Pancreas (tissue), 10 donors: Measurements from ENCODE around the gene SETBP1. TPM values are rescaled to one million over a fixed set of nuclear protein-coding genes. Genes with fewer than 3 reads are reported as not detected.

ENCODE experiments used
- ATAC-seq, 4 donors: fragments of 200-7000 bp; cut with Tn5 transposase; one replicate each; pipeline versions ENCODE4 v1.8.0 to v1.9.1; 2020; ENCODE audit warnings: mild to moderate bottlenecking in 4 of 4, moderate library complexity in 4 of 4
- DNase-seq, 6 donors: peaks; one replicate each; pipeline ENCODE4 v3.0.0-alpha.2; 2020
- FAIRE-seq: peaks from 2 replicates; lab custom pipeline; 2012; peaks lifted over from hg19 to GRCh38; lab: Jason Lieb, UNC
- H3K27ac ChIP-seq, 4 donors: fragments of 200-600 bp; sonication (generic); 1 replicate in 3 of 4; 2 replicates in 1 of 4; pipeline versions ENCODE4 v1.5.0 to v1.8.0; 2020
- H3K27me3 ChIP-seq, 4 donors: fragments of 200-600 bp; one replicate each; pipeline ENCODE4 v1.8.0; 2021
- H3K36me3 ChIP-seq, 3 donors: fragments of 200-600 bp; sonication (generic) in 1 of 3; one replicate each; pipeline versions ENCODE4 v1.5.0 to v1.8.0; 2020 to 2021
- H3K4me1 ChIP-seq, 3 donors: fragments of 200-600 bp; one replicate each; pipeline ENCODE4 v1.8.0; 2021
- H3K4me3 ChIP-seq, 4 donors: fragments of 200-600 bp; sonication (generic) in 2 of 4; one replicate each; pipeline versions ENCODE4 v1.5.0 to v1.8.0; 2020 to 2021
- H3K9me3 ChIP-seq, 4 donors: fragments of 200-600 bp; one replicate each; pipeline ENCODE4 v1.8.0; 2021
- WGBS, 2 donors: extraction: QIAGEN DNeasy Blood & Tissue Kit; methylation state at CpG; one replicate each; pipeline ENCODE4 v1.1.7; 2013; 5-methylcytosine and 5-hydroxymethylcytosine counted together
- intact Hi-C, 3 donors: fragments of 100-400 bp; cut with DNase I; formaldehyde crosslinking; loops; one replicate each; pipeline versions ENCODE4 v1.11.1 to v1.14.2; 2022
- polyA plus RNA-seq, 2 donors: library from polyadenylated mRNA; stranded (reverse); fragments of 200-250 nt; gene quantifications; one replicate each; pipeline ENCODE4 v1.2.3, GENCODE V29; 2013
- total RNA-seq, 6 donors: library from RNA; stranded (reverse); fragmentation: NEBNext Ultra II Directional in 4 of 6; extraction: Animal tissue kit (Norgen Biotek cat#: 25700) in 4 of 6; gene quantifications; one replicate each; pipeline versions ENCODE4 v1.2.1 to v1.2.4, GENCODE V29; 2021 to 2023
- TF ChIP-seq, protein P1 (sequence below), 4 donors: fragments of 200-600 bp; sonication (generic) in 3 of 4; IDR thresholded peaks; one replicate each; pipeline versions ENCODE4 v1.5.0 to v1.8.0; 2021; ENCODE audit warnings: antibody characterized with exemption in 4 of 4
- donor health status: healthy with polysubstance abuse.
- donor health status: DM: no; HTN: no; CAD: no; lungs with moderate emphysema.
- donor health status: DM: no; HTN: no; CAD: no.
- donor health status: control.
- donor health status: control.
- donor health status: Bipolar disorder and iron deficiency.
- donor health status: DM: yes; HTN: yes; CAD: no.
- donor health status: DM: no; HTN: no; CAD: no.
- donor health status: DM: no; HTN: no; CAD: no.
- donor health status: DM: yes; HTN: yes; CAD: no.

Gene SETBP1
- total and polyA plus RNA-seq, 8 donors: 3.9 to 24.0 (median 18.1) TPM

DNA sequence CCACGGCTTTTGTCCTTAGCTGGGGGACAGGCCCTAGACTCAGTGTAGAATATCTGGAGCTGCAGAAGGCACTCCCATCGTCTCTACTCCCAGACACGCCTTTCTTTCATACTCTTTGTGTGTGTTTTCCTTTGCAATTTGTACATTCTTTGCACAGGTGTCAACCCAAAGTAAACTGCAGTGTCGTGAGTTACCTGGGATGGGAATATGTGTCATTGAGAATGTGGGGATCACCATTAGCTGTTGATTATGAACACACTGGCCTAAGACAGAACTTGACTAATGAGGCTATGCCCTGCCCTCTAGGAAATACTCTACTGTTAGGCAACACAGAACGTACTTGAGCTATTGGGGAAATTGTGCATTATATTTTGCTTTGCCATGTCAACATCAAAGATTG, 233.3 kb downstream of the SETBP1 start:
- no peak for FAIRE-seq
- intact Hi-C loops: no loop called here
- TF ChIP-seq, protein P1, sequence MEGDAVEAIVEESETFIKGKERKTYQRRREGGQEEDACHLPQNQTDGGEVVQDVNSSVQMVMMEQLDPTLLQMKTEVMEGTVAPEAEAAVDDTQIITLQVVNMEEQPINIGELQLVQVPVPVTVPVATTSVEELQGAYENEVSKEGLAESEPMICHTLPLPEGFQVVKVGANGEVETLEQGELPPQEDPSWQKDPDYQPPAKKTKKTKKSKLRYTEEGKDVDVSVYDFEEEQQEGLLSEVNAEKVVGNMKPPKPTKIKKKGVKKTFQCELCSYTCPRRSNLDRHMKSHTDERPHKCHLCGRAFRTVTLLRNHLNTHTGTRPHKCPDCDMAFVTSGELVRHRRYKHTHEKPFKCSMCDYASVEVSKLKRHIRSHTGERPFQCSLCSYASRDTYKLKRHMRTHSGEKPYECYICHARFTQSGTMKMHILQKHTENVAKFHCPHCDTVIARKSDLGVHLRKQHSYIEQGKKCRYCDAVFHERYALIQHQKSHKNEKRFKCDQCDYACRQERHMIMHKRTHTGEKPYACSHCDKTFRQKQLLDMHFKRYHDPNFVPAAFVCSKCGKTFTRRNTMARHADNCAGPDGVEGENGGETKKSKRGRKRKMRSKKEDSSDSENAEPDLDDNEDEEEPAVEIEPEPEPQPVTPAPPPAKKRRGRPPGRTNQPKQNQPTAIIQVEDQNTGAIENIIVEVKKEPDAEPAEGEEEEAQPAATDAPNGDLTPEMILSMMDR (IDR thresholded peaks at IDR 0.05): no peak

DNA sequence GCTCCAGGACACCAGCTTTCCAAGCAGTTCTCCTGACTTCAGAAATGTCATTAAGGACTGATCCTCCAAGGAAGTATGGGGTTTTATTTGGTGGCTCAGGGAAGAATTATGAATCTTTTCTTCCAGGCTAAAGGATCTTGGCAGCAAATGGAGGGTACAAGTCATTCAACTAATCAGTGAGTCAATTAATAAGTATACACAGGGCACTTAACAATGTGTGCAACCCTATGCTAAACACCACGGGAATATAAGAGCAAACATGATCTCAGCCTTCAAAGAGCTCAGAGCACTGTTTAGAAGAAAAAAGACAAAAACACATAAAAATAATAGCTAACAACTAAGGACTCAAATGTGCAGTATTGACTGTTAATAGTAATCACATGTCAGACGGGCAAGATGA, 234.5 kb downstream of the SETBP1 start:
- peaks cover 25 to 42% (median 31%) of the 10 kb centered on the region in 3 donors for H3K4me1 ChIP-seq
- no peaks in the 10 kb centered on the region for H3K27me3 ChIP-seq
- H3K4me3 ChIP-seq: no peak overlapping the region
- DNase-seq (no peak), ATAC-seq (no peak), FAIRE-seq (no peak)
- no peak overlapping the region for H3K27ac ChIP-seq
- H3K9me3 ChIP-seq: no peaks in the 10 kb centered on the region
- WGBS, 2 donors: 56% methylated on average over 2 of the region's 2 CpGs
- intact Hi-C loops: no loop called here
- no peaks in the 10 kb centered on the region for H3K36me3 ChIP-seq
- TF ChIP-seq, protein P1 (IDR thresholded peaks at IDR 0.05): no peak

More for the DNA sequence above, 233.3 kb downstream of the SETBP1 start:
- peaks cover 25 to 40% (median 30%) of the 10 kb centered on the region in 3 donors for H3K4me1 ChIP-seq
- no peak for DNase-seq
- no peaks in the 10 kb centered on the region for H3K27me3 ChIP-seq
- H3K36me3 ChIP-seq: no peaks in the 10 kb centered on the region
- 79 to 83% methylated on average over 5 of the region's 5 CpGs for WGBS, 2 donors
- no peaks in the 10 kb centered on the region for H3K9me3 ChIP-seq
- no peak overlapping the region for H3K4me3 ChIP-seq
- ATAC-seq: no peak
- no peak overlapping the region for H3K27ac ChIP-seq

DNA sequence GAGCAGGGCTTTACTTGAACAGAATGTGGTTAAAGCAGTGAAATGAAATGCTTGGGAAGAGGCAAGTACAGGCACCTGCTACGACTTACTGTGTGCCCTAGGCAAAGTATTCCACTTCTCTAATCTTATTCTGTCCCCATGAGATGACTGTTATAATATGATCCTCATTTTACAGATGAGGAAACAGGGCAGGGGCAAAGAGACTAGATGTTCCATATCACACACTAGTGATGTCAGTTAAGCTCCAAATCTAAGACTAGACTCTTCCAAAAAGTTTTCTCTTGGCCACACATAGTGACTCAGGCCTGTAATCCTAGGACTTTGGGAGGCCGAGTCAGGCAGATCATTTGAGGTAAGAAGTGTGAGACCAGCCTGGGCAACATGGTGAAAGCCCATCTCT, 235.0 kb downstream of the SETBP1 start:
- no peak for FAIRE-seq
- TF ChIP-seq, protein P1 (IDR thresholded peaks at IDR 0.05): no peak
- no peak for DNase-seq
- peak overlapping the region in 1 of 4 donors; percentile 71 for H3K27ac ChIP-seq
- H3K4me1 ChIP-seq: peaks cover 25 to 42% (median 31%) of the 10 kb centered on the region in 3 donors
- no peak overlapping the region for H3K4me3 ChIP-seq
- H3K36me3 ChIP-seq: no peaks in the 10 kb centered on the region
- no peak for ATAC-seq
- 81% methylated on average over 2 of the region's 2 CpGs for WGBS, 2 donors
- intact Hi-C loops: no loop called here
- no peaks in the 10 kb centered on the region for H3K27me3 ChIP-seq
- H3K9me3 ChIP-seq: no peaks in the 10 kb centered on the region

DNA sequence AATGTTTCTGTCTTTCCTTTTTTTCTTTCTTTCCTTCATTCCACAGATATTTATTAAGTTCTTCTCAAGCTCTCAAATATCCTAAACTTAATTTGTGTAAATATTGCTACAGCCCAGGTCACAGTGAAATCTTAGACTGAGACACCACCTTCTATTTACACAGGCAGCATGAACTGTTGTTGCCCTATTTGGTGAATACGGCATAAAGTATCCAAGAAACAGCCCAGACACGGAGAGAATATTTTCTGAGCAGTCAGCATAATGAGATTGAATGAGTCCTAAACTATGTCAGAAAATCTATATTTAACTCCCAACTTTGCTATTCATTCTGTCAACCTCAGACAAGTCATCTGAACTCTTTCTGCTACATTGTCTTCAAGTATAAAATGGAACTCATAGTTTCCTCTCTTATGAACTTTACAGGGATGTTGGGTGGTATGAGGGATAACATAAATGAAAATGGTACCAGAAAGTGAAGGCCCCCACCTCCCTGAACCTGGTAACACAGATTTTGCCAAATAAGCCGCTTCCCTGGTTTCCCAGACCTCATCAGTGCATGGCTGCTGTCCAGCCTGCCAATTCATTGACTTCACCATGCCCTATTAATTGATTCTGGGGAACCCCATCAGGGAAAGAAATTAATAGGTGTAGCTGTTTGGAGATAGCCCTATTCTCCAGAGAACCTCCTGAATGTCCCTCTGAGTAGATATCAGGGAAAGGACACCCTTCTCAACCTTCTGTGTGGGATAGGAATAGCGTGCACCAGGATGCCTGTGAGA, 235.9 kb downstream of the SETBP1 start:
- Histone ChIP-seq H3K27ac (peak overlapping the region; percentile 61 to 77 (median 70)), H3K36me3 (no peaks in the 10 kb centered on the region), H3K27me3 (no peaks in the 10 kb centered on the region), H3K9me3 (no peaks in the 10 kb centered on the region), H3K4me3 (no peak overlapping the region), H3K4me1 (peaks cover 25 to 42% (median 31%) of the 10 kb centered on the region in 3 donors)
- TF ChIP-seq, protein P1 (IDR thresholded peaks at IDR 0.05): no peak
- 32 to 38% methylated on average over 4 of the region's 4 CpGs for WGBS, 2 donors
- no peak for DNase-seq
- intact Hi-C loops: no loop called here
- no peak for FAIRE-seq
- peak; percentile 24 to 59 (median 31) for ATAC-seq
